SK-N-MC (cell line): ENCODE measurements around the gene PDSS1.
"Not testable (repeated sequence)": the region's sequence is repeated elsewhere in the genome, so short reads cannot be mapped to it uniquely, and the experiment has no call there.

Experiments
- DNase-seq: peaks from one replicate; pipeline ENCODE4 v3.0.0-alpha.2; 2011; ENCODE audit warnings: low read depth, low spot score
- H3K27ac ChIP-seq: fragments of 200-600 bp; sonication (generic); 2 replicates; pipeline ENCODE4 v1.5.1; 2016; ENCODE audit warnings: mixed run types
- H3K36me3 ChIP-seq: fragments of 200-600 bp; sonication (generic); 2 replicates; pipeline ENCODE4 v1.6.1; 2017; ENCODE audit warnings: antibody characterized with exemption, low read length, mixed read lengths; ENCODE audit not compliant: insufficient read depth
- H3K4me3 ChIP-seq: fragments of 200-600 bp; sonication (generic); 2 replicates; pipeline ENCODE4 v1.5.1; 2016
- H3K9ac ChIP-seq: fragments of 200-600 bp; sonication (generic); 2 replicates; pipeline ENCODE4 v1.8.0; 2017; ENCODE audit warnings: mixed run types, mixed read lengths; ENCODE audit not compliant: insufficient read length
- H3K9me3 ChIP-seq: fragments of 200-600 bp; sonication (generic); 2 replicates; pipeline ENCODE4 v1.6.1; 2017; ENCODE audit warnings: low read depth, mild to moderate bottlenecking, antibody characterized with exemption, low read length, moderate library complexity, mixed read lengths
- EZH2 ChIP-seq: fragments of 200-600 bp; sonication (generic); IDR thresholded peaks from one replicate; pipeline ENCODE4 v1.6.1; 2017; ENCODE audit warnings: antibody characterized with exemption
- FOXP2 ChIP-seq: optimal IDR thresholded peaks from 2 replicates; pipeline ENCODE3; 2011; ENCODE audit warnings: mild to moderate bottlenecking, moderate library complexity; ENCODE audit not compliant: insufficient read depth; ENCODE audit errors: extremely low read length, control extremely low read depth
- POLR2AphosphoS5 ChIP-seq: IDR thresholded peaks from 2 replicates; pipeline ENCODE4 v1.6.1; 2012; ENCODE audit warnings: mild to moderate bottlenecking, low read depth, low read length, borderline replicate concordance

Gene PDSS1

DNA sequence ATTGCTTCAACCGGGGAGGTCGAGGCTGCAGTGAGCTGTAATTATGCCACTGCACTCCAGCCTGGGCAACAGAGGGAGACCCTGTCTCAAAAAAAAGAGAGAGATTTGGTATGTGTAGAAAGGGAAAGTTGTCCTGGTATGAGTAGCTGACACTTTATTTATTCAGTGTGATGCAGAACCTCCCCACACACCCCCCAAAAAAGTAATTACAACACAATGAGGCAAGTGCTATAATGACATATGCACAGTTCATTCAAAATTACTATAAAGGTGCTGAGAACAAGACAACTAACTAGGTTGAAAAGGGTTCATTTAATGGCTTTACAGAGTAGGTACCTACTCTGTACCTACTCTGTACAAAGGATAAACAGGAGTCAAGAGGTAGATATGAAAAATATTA, 80.2 kb downstream of the PDSS1 start:
- Histone ChIP-seq H3K27ac (no peak overlapping the region), H3K9ac (no peak overlapping the region), H3K4me3 (no peak overlapping the region), H3K36me3 (no peaks in the 10 kb centered on the region), H3K9me3 (no peaks in the 10 kb centered on the region)
- no peak for TF ChIP-seq POLR2AphosphoS5
- TF ChIP-seq FOXP2 = no peak
- no peak for TF ChIP-seq EZH2
- no peak for DNase-seq

DNA sequence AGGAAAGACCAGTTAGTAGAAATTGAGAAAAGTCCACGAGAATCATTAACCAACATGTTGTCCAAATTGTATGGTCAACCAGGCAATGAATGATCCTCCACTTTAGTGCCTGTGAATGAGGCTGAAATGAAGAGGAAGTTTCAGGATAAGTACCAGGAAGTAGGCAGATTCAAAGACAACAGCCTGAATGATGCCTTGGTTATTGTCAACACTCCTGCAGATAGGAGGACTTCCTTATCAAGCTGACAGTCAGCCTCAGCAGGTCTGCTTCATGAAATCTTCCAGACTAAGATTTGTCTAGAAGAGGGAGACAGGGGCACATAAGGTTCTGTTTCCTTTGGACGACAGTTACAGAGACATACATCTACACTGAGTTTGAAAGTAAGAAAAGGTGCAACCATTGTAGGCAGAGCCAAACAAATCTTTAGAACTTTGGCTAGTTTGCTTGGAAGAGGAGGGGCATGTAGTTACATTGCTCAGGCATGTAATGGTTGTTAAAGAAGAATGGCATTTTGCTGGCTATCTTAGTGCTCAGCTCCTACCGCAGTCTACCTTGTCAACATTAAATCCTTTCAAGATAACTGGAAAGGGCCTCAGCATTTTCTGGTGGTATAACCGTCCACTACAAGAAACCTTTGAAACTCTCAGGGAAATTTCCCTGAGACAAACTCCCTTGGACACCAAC, 81.8 kb downstream of the PDSS1 start:
- no peaks in the 10 kb centered on the region for H3K36me3 ChIP-seq
- TF ChIP-seq EZH2 = no peak
- TF ChIP-seq POLR2AphosphoS5 = no peak
- TF ChIP-seq FOXP2 = no peak
- DNase-seq = no peak
- no peak overlapping the region for H3K27ac ChIP-seq
- no peak overlapping the region for H3K9ac ChIP-seq
- no peaks in the 10 kb centered on the region for H3K9me3 ChIP-seq
- H3K4me3 ChIP-seq = no peak overlapping the region

DNA sequence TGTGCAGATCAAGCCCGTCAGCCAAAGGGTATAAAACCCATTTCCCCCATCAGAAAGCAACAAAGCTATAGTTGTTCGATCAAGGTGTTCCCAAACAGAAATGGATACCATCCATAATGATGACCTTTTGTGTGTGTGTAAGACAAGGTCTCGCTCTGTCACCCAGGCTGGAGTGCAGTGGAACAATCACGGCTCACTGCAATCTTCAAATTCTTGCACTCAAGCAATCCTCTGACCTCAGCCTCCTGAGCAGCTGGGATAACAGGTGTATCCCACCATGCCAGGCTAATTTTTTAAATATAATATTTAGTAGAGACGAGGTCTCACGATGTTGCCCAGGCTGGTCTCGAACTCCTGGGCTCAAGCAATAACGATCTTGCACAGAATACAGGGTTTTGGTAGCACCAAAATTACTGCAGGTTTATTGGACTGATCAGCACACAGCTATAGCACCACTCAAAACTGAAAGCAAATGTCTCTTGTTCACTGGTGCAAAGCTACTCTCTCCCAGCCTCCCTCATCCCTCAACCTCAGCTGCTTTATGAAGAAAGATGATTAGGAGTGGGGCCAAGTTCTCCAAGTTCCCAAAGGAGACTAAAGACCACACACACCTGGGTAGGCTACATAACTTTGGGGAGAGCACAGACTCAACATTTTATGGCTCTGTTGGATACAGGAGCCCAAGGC, 82.7 kb downstream of the PDSS1 start:
- Histone ChIP-seq H3K36me3 (no peaks in the 10 kb centered on the region), H3K9me3 (no peaks in the 10 kb centered on the region), H3K9ac (no peak overlapping the region), H3K27ac (no peak overlapping the region), H3K4me3 (no peak overlapping the region)
- no peak for DNase-seq
- TF ChIP-seq POLR2AphosphoS5 (no peak), EZH2 (no peak), FOXP2 (no peak)

DNA sequence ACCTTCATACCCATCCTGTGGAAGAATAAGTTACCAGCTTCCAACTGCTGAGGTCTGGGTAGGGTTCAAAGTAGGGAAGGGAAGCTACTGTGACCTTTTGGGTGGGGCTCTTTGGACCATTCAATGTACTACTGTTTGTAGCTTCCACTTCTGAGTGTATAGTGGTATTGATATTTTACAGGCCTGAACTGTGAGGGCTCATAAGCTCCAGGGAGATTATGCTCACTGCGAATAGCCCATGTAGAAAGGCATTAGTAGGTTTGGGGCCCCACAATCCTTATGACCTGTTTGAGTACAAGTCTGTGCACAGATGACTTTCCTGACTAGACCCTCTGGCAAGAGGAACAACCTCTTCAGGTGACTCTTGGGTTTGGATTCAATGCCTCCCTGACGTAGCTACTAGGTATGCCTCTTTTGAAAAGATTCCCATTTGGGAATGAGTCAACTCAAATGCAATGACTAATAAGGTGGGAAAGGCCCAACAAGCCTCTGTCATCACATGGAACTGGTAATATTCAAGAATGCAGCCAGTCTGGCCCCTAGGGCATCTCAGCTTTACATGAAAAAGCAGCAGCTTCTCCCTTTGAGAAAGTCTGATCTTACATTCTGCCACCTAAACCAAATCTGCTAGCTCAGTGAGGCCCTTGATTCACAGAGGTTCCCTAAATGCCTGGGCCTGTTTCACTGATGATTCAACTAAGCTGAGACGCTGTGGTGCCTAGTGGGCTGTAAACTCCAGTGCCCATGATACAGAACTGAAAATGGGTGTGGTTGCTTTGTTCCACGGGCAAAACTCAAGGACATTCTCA, 83.5 kb downstream of the PDSS1 start:
- H3K9ac ChIP-seq = no peak overlapping the region
- no peak for TF ChIP-seq POLR2AphosphoS5
- TF ChIP-seq FOXP2 = no peak
- no peak for TF ChIP-seq EZH2
- no peak for DNase-seq
- no peak overlapping the region for H3K27ac ChIP-seq
- no peaks in the 10 kb centered on the region for H3K9me3 ChIP-seq
- no peaks in the 10 kb centered on the region for H3K36me3 ChIP-seq
- H3K4me3 ChIP-seq = no peak overlapping the region

DNA sequence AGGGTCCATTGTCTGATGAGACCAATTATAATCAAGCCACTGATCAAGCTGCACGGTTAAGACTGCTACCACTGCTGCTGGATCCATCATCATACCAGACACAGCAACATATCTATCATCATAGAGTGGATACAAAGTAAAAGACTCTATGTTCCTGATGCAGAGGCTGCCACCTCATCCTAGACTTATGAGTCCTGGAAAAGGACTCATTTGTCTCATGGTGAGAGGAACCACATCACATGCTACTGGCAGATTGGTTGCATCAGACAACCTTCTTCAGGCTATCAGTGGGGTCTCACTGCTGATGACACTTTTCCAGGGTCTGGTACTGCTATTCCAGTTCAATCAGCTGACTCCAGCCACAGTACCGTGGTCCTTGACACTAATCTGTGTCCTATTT, 84.3 kb downstream of the PDSS1 start:
- TF ChIP-seq FOXP2 (no peak), POLR2AphosphoS5 (no peak), EZH2 (no peak)
- DNase-seq = no peak
- H3K27ac ChIP-seq = no peak overlapping the region
- no peaks in the 10 kb centered on the region for H3K9me3 ChIP-seq
- H3K9ac ChIP-seq = no peak overlapping the region
- no peak overlapping the region for H3K4me3 ChIP-seq
- H3K36me3 ChIP-seq = no peaks in the 10 kb centered on the region

DNA sequence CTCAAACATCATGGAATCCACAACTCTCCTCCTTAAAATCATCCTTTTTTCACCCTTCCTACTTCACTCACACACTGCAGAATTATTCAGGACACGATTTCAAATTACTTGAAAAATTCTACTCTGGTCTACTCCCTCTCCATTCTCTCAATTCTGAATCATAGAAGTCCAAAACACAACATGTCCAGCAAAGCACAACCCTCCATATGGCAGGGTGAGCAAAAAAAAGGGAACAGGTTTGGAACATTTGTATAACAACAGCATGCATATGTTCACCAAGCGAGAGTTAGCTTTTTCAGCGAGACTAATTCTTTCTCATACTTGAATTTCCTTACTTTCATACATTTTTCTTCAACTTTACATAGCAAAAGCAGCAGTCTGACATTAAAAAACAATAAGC, 89.9 kb downstream of the PDSS1 start:
- H3K4me3 ChIP-seq = no peak overlapping the region
- no peak overlapping the region for H3K9ac ChIP-seq
- no peaks in the 10 kb centered on the region for H3K9me3 ChIP-seq
- no peaks in the 10 kb centered on the region for H3K36me3 ChIP-seq
- no peak overlapping the region for H3K27ac ChIP-seq
- TF ChIP-seq EZH2 = no peak
- no peak for TF ChIP-seq POLR2AphosphoS5
- no peak for TF ChIP-seq FOXP2
- DNase-seq = no peak

DNA sequence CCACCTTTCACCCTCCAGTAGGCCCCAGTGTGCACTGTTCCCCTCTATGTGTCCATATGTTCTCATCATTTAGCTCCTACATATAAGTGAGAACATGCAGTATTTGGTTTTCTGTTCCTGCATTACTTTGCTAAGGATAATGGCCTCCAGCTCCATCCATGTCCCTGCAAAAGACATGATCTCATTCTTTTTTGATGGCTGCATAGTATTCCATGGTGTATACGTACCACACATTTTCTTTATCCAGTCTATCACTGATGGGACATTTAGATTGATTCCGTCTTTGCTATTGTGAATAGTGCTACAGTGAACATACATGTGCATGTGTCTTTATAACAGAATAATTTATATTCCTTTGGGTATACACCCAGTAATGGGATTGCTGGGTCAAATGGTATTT, 92.3 kb downstream of the PDSS1 start:
- DNase-seq, H3K27ac ChIP-seq, H3K9ac ChIP-seq, H3K9me3 ChIP-seq, H3K4me3 ChIP-seq, H3K36me3 ChIP-seq: not testable (repeated sequence)

DNA sequence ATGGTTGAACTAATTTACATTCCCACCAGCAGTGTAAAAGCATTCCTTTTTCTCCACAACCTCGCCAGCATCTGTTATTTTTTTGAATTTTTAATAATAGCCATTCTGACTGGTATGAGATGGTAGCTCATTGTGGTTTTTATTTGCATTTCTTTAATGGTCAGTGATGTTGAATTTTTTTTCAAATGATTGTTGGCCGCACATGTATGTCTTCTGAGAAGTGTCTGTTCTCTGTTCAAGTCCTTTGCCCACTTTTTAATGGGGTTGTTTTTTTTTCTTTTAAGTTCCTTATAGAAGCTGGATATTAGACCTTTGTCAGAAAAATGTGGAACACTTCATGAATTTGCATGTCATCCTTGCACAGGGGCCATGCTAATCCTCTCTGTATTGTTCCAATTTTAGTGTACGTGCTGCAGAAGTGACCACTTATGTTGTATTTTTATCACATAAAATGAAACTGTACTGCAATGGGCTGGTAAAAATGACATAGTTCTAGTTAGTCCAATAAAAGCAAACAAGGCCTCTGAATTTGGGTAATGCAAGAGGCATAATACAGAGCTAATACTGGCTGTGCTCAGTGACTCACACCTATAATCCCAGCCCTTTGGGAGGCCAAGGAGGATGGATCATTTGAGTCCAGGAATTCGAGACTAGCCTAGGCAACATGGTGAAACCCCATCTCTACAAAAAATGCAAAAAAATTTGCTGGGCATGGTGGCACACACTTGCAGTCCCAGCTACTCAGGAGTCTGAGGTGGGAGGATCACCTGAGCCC, 92.9 kb downstream of the PDSS1 start:
- Histone ChIP-seq H3K36me3 (no peaks in the 10 kb centered on the region), H3K27ac (no peak overlapping the region), H3K9ac (no peak overlapping the region), H3K9me3 (no peaks in the 10 kb centered on the region), H3K4me3 (no peak overlapping the region)
- DNase-seq = no peak
- TF ChIP-seq POLR2AphosphoS5 (no peak), FOXP2 (no peak), EZH2 (no peak)
